ENCODE data around the gene AOC1. TPM values are rescaled to one million over a fixed set of nuclear protein-coding genes. Genes with fewer than 3 reads are reported as not detected.

AOC1 gene
- total and polyA plus RNA-seq, 10 of the 15 experiments (the other 5 are each of a cell fraction or from before 2014, with no cell fraction given) = 0.07 TPM; not detected in 9

DNA sequence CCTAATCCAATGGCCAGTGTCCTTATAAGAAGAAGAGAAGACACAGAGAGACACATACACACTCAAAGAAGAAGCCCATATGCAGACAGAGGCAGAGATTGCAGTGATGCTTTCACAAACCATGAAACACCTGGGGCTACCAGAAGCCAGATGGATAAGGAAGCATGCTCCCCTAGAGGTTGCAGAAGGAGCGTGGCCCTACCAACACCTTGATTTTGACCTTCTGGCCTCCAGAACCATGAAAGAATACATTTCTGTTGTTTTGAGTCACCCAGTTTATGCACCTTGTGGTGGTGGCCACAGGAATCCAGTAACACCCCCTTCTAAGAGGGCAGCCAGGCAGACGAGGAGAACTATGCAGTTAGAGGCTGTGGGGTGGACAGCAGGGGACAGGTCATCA, 43.5 kb downstream of the AOC1 start:
- no peak for TF ChIP-seq RELA (IDR thresholded peaks at IDR 0.05; ENCODE audit: borderline replicate concordance, partially characterized antibody)
- TF ChIP-seq RB1 (IDR thresholded peaks at IDR 0.05; ENCODE audit: borderline replicate concordance) = no peak
- RAD21 ChIA-PET (ENCODE audit: unreplicated experiment) = no interaction called here
- Histone ChIP-seq H4K20me1 (ENCODE audit: control insufficient read depth, insufficient read depth) (no peaks in the 10 kb centered on the region), H3K79me2 (ENCODE audit: control insufficient read depth, insufficient read depth, low read length) (no peaks in the 10 kb centered on the region), H3K9ac (ENCODE audit: control insufficient read depth, insufficient read depth, low read length) (no peak overlapping the region), H2AFZ (ENCODE audit: control insufficient read depth, low read depth, low read length) (no peak overlapping the region), H3K4me2 (ENCODE audit: control insufficient read depth, insufficient read depth) (no peak overlapping the region), H3K27me3 (replicated peaks in 1 of 2; ENCODE audit: control insufficient read depth in 2 of 2, insufficient read depth in 2 of 2, low read length in 1 of 2) (peaks cover 0 to 6% of the 10 kb centered on the region in 2 experiments; a peak in 1 of 4 replicates), H3K9me3 (replicated peaks; ENCODE audit: control insufficient read depth, insufficient read depth, low read length) (no peaks in the 10 kb centered on the region; the same call in 1 of the 3 replicates), H3K4me1 (ENCODE audit: control insufficient read depth, insufficient read depth, low read length) (peaks cover 16% of the 10 kb centered on the region), H3K27ac (ENCODE audit: control insufficient read depth, insufficient read depth) (no peak overlapping the region), H3K36me3 (ENCODE audit: control insufficient read depth in 2 of 2, insufficient read depth in 2 of 2, low read length in 1 of 2) (no peaks in the 10 kb centered on the region), H3K4me3 (no peak overlapping the region)
- ATAC-seq (no peak), FAIRE-seq (no peak), DNase-seq (ENCODE audit: low read depth, low spot score) (no peak)
- CTCF ChIA-PET = no interaction called here
- BruUV-seq (replicated peaks) = no TSS peak
- 22% methylated on average over 2 of the region's 2 CpGs for WGBS (ENCODE audit: insufficient coverage, insufficient replicate concordance, low lambda C conversion rate, missing lambda C conversion rate)
- SMC1A ChIA-PET (ENCODE audit: uncharacterized antibody, unreplicated experiment) = no interaction called here
- intact Hi-C loops (cut with micrococcal nuclease; ENCODE audit: unreplicated experiment) (no loop called here), in situ Hi-C loops (cut with MboI) (no loop called here)
- POLR2A ChIA-PET = no interaction called here

DNA sequence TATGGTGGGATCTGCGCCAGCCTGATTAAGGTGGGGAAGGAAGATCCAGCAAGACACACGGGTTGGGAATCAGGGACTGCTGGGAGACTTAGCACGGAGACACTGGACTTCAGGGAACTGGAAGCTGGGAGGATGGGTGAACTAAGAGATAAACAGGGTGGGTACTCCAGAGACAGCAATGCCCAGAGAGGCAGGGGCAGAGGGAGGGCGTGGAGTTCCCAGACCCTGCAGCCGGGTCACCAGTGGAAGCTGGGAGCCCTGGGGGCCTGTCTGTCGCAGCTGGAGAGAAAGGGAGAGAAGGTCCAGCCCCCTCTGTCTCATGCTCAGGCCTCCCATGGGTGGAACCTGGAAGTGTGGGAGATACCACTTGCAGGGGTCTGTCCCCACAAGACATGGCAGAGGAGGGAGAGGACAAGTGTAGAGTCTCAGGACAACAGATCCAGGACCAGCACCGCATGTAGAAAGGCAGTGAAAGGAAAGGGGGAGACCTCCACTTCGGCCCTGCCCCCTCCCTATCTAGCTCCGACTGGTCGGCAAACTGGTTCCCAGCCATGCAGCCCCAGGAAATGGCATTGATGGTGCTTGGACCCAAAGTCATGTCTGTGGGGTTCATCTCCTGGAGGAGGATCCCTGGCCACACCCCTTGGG, 44.4 kb downstream of the AOC1 start:
- 21% methylated on average over 10 of the region's 10 CpGs for WGBS (ENCODE audit: insufficient coverage, insufficient replicate concordance, low lambda C conversion rate, missing lambda C conversion rate)
- POLR2A ChIA-PET = no interaction called here
- DNase-seq (ENCODE audit: low read depth, low spot score) = no peak

More for the DNA sequence above, 44.4 kb downstream of the AOC1 start:
- Histone ChIP-seq H3K9ac (ENCODE audit: control insufficient read depth, insufficient read depth, low read length) (no peak overlapping the region), H3K27me3 (replicated peaks in 1 of 2; ENCODE audit: control insufficient read depth in 2 of 2, insufficient read depth in 2 of 2, low read length in 1 of 2) (peaks cover 0 to 6% of the 10 kb centered on the region in 2 experiments; a peak in 2 of 4 replicates), H3K4me3 (no peak overlapping the region), H3K36me3 (ENCODE audit: control insufficient read depth in 2 of 2, insufficient read depth in 2 of 2, low read length in 1 of 2) (no peaks in the 10 kb centered on the region), H3K79me2 (ENCODE audit: control insufficient read depth, insufficient read depth, low read length) (no peaks in the 10 kb centered on the region), H2AFZ (ENCODE audit: control insufficient read depth, low read depth, low read length) (no peak overlapping the region), H3K27ac (ENCODE audit: control insufficient read depth, insufficient read depth) (no peak overlapping the region), H3K9me3 (replicated peaks; ENCODE audit: control insufficient read depth, insufficient read depth, low read length) (no peaks in the 10 kb centered on the region; the same call in 1 of the 3 replicates), H3K4me2 (ENCODE audit: control insufficient read depth, insufficient read depth) (0 out of 2 replicates have a peak overlapping the region, but pooled peaks have one; percentile 17), H3K4me1 (ENCODE audit: control insufficient read depth, insufficient read depth, low read length) (peaks cover 16% of the 10 kb centered on the region), H4K20me1 (ENCODE audit: control insufficient read depth, insufficient read depth) (no peaks in the 10 kb centered on the region)
- ChIA-PET RAD21 (ENCODE audit: unreplicated experiment) (no interaction called here), CTCF (interaction anchor here (1.2 to 1.9 kb wide), 3 partner anchors 84 to 118 kb away, joined by 3 to 10 read pairs (median 10); no protein-coding TSS in a partner anchor), SMC1A (ENCODE audit: uncharacterized antibody, unreplicated experiment) (no interaction called here)
- FAIRE-seq = no peak
- BruUV-seq (replicated peaks) = no TSS peak
- intact Hi-C loops (cut with micrococcal nuclease; ENCODE audit: unreplicated experiment) (no loop called here), in situ Hi-C loops (cut with MboI) (no loop called here)
- no peak for ATAC-seq
- TF ChIP-seq TCF3 (IDR thresholded peaks at IDR 0.05; ENCODE audit: borderline replicate concordance, insufficient read depth, low read depth, low read length) (no peak), RAD51 (IDR thresholded peaks at IDR 0.05) (no peak), EED (IDR thresholded peaks at IDR 0.05; ENCODE audit: low read depth) (no peak), YBX1 (IDR thresholded peaks at IDR 0.05) (no peak), BRCA1 (IDR thresholded peaks at IDR 0.05; ENCODE audit: low read depth, low read length) (no peak), RBBP5 (conservative IDR thresholded peaks at IDR 0.05) (no peak), SP1 (IDR thresholded peaks at IDR 0.05; ENCODE audit: low read depth, low read length) (no peak), SREBF1 (IDR thresholded peaks at IDR 0.05; ENCODE audit: low read length) (no peak)
- TF ChIP-seq, protein P1, sequence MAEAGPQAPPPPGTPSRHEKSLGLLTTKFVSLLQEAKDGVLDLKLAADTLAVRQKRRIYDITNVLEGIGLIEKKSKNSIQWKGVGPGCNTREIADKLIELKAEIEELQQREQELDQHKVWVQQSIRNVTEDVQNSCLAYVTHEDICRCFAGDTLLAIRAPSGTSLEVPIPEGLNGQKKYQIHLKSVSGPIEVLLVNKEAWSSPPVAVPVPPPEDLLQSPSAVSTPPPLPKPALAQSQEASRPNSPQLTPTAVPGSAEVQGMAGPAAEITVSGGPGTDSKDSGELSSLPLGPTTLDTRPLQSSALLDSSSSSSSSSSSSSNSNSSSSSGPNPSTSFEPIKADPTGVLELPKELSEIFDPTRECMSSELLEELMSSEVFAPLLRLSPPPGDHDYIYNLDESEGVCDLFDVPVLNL (IDR thresholded peaks at IDR 0.05; ENCODE audit: low read depth, low read length) = no peak
- TF ChIP-seq, protein P2, sequence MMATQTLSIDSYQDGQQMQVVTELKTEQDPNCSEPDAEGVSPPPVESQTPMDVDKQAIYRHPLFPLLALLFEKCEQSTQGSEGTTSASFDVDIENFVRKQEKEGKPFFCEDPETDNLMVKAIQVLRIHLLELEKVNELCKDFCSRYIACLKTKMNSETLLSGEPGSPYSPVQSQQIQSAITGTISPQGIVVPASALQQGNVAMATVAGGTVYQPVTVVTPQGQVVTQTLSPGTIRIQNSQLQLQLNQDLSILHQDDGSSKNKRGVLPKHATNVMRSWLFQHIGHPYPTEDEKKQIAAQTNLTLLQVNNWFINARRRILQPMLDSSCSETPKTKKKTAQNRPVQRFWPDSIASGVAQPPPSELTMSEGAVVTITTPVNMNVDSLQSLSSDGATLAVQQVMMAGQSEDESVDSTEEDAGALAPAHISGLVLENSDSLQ (IDR thresholded peaks at IDR 0.05) = no peak
- TF ChIP-seq, protein P3, sequence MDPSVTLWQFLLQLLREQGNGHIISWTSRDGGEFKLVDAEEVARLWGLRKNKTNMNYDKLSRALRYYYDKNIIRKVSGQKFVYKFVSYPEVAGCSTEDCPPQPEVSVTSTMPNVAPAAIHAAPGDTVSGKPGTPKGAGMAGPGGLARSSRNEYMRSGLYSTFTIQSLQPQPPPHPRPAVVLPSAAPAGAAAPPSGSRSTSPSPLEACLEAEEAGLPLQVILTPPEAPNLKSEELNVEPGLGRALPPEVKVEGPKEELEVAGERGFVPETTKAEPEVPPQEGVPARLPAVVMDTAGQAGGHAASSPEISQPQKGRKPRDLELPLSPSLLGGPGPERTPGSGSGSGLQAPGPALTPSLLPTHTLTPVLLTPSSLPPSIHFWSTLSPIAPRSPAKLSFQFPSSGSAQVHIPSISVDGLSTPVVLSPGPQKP (IDR thresholded peaks at IDR 0.05; ENCODE audit: low read depth, low read length) = no peak
- TF ChIP-seq, protein P4, sequence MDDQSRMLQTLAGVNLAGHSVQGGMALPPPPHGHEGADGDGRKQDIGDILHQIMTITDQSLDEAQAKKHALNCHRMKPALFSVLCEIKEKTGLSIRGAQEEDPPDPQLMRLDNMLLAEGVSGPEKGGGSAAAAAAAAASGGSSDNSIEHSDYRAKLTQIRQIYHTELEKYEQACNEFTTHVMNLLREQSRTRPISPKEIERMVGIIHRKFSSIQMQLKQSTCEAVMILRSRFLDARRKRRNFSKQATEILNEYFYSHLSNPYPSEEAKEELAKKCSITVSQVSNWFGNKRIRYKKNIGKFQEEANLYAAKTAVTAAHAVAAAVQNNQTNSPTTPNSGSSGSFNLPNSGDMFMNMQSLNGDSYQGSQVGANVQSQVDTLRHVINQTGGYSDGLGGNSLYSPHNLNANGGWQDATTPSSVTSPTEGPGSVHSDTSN (IDR thresholded peaks at IDR 0.05; ENCODE audit: insufficient replicate concordance, low read depth, low read length) = no peak

All from GM12878 (cell line).